UCSD-AML1 (cell line): Measurements from ENCODE around the gene RAB25.

ENCODE experiments used
- DNase-seq: peaks from one replicate; lab custom pipeline; 2025; ENCODE audit not compliant: unreplicated experiment; lab: John Stamatoyannopoulos, UW

Gene RAB25

DNA sequence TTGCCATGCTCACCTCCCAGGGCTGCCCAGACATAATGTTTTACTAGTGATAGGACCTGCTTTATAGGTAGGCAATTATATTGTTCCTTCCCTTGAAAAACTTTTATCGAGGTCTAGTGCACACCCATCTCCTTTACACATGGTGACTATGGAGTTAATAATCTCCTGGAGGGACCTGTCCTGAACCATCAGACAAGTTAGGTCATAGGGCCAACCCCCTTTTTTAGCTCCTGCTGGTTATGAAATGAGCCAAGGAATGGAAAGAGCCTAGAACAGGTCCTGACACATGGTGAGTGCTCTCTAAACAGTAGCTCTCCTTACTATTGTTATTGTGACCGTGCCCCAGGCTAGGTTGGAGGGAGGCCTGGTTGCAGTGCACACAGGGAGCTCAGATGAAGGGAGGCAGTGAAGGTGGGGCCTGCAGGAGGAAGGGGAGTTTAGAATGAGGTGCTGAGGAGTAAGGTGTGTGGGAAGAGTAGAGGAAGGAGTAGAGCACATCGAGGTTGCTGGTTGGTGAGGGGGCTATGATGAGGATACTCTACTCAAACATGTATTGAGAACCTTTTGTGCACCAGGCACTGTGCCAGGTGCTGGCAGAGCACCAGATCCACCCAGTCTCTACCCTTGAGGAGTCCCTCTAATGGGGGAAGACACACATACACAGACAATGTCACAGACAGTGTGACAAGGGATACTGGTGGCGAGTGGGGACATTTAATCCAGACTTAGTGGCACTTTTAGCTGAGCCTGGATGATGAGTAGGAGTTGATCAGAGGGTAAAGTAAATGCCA, 39.4 kb downstream of the RAB25 start:
- no peak for DNase-seq

DNA sequence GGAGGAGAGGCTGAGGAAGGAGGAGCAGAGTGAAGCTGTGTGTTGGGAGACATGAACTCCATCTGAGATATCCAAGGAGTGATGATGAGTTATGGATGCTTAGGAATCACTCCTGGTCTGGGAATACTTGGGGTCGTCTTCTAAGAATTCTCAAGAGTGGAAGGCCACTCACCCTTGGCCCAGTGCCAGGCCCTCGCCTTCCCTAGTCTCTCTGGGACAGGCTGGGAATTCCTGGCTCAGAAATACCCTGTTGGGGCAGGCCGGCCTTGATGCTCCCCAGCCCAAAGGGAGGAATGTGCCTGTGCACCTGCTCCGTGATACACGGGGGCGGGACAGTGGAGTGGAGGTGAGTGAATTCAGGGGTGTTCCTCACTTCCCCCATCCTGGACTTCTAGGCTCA, 40.9 kb downstream of the RAB25 start:
- no peak for DNase-seq

GRCh38 chr1:156102633-156103511, 41.9 kb downstream of the RAB25 start:
- peak; percentile 35 for DNase-seq

DNA sequence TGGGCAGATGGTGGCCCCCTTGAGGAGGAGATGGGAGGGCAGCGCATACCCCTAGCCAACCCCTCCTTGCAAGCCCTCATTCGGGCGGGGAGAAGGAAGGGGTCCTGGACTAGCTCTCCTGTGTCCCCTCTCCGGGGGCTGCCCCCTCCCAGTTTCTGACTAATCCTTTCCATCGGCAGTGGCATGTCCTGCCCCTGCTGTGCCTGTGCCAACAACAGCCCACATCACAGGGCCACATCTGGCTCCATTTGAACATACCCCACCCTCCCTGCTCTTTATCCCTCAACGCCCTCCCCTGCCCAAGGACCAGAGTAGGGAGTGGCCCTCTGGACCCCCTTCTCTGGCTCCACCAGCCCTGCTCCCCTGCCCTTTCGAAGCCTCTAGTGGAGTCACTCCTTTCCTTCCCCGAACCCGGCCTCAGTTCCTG, 42.6 kb downstream of the RAB25 start:
- no peak for DNase-seq

- DNase-seq: peak; percentile 47
These were observed 43.3 kb downstream of the RAB25 start for GRCh38 chr1:156104065-156104810.

GRCh38 chr1:156104861-156105832, 44.2 kb downstream of the RAB25 start:
- no peak for DNase-seq

DNA sequence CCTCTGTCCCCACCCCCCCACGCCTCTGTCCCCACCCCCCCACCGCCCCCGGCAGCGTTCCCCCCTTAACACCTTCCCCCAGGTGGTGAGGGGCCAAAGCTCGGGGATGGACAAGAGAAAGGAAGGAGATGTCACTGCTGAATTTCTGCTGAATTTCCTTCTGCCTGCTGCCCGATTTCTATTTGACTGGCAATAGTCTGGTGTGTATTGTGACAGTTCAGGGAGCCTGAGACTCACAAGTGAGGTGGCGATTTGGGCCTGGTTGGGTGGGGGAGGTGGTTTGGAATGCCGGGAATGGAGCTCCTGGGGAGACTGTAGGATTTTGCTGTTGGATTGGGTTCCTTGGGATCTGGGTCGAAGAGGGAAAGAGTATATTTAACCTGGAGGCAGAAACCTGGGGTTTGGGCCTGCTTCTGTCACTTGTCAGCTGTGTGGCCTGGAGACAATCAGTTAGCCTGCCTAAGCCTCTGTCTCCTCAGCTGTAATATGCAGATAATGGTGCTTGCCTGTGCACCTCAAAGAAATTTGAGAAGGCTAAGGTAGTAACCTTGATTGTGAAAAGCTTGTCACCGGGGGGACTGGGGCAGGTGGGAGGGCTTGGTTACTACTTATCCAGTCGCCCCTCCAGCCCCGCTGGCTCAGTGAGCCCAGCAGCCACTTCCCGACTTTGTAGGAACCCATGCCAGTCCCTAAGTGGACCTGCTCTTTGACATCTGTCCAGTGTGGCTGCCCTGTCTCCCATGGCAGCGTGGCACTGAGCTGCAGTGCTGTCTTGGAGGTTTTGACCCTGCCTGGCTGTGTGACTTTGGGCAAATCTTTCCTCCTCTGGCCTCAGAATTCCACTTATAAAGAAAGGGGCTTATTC, 45.9 kb downstream of the RAB25 start:
- DNase-seq: no peak

- DNase-seq: no peak
These were observed 47.1 kb downstream of the RAB25 start for GRCh38 chr1:156108057-156108456.

DNA sequence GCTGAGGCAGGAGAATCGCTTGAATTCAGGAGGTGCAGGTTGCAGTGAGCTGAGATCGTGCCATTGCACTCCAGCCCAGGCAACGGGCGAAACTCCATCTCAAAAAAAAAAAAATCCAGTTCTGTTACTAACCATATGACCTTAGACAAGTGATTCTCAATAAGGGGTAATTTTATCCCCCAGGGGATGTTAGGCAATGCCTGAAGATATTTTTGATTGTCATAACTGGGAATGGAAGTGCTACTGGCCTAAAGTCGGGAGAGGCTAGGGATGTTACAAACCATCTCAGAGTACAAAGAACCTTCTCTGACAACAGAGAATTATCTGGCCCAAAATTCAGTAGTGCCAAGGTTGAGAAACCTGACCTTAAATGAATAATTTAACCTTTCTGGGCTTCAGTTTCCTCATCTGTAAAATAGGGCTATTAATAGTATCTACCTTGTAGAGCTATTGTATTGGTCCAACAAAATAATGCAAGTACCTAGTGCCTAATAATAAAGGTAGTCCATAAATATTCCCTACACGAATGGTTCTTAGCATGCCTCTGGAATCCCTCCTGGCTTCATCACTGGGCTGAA, 47.8 kb downstream of the RAB25 start:
- DNase-seq: no peak

DNA sequence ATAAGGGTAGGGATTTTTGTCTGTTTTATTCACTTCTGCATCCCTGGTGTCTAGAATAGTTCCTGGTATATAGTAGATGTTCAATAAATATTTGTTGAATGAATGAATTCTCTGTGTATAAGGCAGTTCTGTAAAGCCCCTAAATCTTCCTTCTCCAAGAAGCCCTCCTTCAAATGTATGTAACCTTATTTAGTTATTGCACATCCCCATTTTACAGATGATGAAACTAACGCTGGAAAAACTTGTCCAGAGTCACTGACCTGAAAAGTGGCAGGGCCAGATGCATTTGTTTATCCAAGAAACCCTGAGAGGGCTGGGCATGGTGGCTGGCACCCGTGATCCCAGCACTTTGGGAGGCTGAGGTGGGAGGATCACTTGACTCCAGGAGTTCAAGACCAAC, 49.3 kb downstream of the RAB25 start:
- DNase-seq: no peak

DNA sequence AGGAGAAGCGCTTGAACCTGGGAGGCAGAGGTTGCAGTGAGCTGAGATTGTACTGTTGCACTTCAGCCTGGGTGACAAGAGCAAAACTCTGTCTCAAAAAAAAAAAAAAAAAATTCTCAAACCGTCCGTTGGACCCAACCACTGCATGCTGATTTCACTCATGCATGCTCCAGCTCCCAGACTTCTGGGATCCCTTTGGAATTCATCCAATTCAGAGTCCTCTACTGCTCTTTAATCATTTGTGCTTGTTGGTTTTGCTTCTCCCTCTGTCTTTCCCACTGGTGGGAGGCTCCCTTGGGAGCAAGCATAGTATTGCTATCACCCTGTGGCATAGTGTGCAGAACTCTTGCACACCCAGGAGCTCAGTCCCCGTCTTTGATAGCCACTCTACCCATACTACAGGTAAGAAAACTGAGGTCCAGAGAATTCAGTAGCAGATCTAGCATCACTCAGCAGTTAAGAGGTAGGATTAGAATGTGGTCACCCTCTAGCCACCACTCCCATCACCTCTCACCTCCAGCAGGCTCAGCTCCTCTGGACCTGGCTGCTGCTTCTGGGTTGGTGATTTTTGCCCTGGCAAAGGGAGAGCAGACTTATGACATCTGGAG, 50.5 kb downstream of the RAB25 start:
- DNase-seq: no peak

GRCh38 chr1:156112276-156113137, 51.5 kb downstream of the RAB25 start:
- DNase-seq: no peak

DNA sequence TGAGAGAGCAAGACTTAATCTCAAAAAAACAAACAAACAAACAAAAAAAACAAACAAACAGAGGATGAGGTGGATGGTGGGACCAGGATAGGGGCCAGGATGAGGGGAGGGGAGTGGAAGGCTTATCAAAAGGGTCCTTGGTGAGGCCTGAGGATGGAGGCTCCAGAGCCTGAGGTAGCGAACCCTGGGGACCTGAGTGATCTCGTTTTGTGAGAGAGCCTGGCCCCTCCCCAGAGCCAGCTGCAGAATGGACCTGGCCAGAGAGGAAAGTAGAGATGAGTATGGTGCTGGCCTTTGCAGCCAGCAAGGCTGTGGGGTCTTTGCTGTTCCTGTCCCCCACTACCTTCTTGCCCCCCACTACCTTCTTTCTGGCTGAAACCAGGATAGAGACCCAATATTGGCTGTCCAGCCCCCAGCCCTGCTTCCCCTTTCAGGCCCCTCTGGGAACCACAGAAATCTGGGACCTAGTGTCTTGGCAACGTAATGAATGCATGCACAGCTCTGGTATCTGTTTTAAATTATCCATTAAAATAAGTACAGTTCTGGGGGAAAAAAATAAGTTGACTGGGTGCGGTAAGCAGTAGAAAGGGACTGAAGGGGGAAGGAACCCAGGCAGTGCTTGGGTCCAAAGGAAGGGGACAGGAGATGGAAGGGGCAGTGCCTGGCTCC, 52.5 kb downstream of the RAB25 start:
- DNase-seq: no peak

GRCh38 chr1:156114101-156114918, 53.4 kb downstream of the RAB25 start, which contains the start of gene LMNA:
Gene LMNA, plus strand, starts transcription at chr1:156114711. Its CDS starts 208 bp downstream, at chr1:156114919.
- DNase-seq: peak; percentile 74

DNA sequence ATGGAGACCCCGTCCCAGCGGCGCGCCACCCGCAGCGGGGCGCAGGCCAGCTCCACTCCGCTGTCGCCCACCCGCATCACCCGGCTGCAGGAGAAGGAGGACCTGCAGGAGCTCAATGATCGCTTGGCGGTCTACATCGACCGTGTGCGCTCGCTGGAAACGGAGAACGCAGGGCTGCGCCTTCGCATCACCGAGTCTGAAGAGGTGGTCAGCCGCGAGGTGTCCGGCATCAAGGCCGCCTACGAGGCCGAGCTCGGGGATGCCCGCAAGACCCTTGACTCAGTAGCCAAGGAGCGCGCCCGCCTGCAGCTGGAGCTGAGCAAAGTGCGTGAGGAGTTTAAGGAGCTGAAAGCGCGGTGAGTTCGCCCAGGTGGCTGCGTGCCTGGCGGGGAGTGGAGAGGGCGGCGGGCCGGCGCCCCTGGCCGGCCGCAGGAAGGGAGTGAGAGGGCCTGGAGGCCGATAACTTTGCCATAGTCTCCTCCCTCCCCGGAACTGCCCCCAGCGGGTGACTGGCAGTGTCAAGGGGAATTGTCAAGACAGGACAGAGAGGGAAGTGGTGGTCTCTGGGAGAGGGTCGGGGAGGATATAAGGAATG, 54.1 kb downstream of the RAB25 start:
- DNase-seq: no peak
